K562 (cell line): ENCODE measurements around the gene NRM. TPM values are rescaled to one million over a fixed set of nuclear protein-coding genes. Genes with fewer than 3 reads are reported as not detected.

Source experiments
- DNMT1 ChIP-seq: fragments of 450-650 bp; IDR thresholded peaks from 2 replicates; pipeline ENCODE4 v1.6.1; 2016; ENCODE audit warnings: antibody characterized with exemption, mild to moderate bottlenecking
- E2F5 ChIP-seq: sonication (generic); formaldehyde crosslinking; IDR thresholded peaks from 2 replicates; pipeline ENCODE4 v1.8.0; 2022; ENCODE audit warnings: mild to moderate bottlenecking, missing genetic modification reagents
- FOS ChIP-seq: IDR thresholded peaks from 3 replicates; pipeline ENCODE4 v1.6.1; 2011; ENCODE audit not compliant: insufficient read length; ENCODE audit errors: extremely low read depth
- FOXK2 ChIP-seq, 2 experiments: fragments of 450-650 bp; IDR thresholded peaks in 1 of 2; conservative IDR thresholded peaks in 1 of 2; 2 replicates each; pipeline ENCODE4 v1.6.1; 2016; ENCODE audit warnings: low read depth in 2 of 2, mild to moderate bottlenecking in 1 of 2
- ILK ChIP-seq: fragments of 450-650 bp; IDR thresholded peaks from 2 replicates; pipeline ENCODE4 v1.6.1; 2016; ENCODE audit warnings: missing genetic modification characterization, low read depth, mild to moderate bottlenecking, missing compliant biosample characterization, moderate library complexity, borderline replicate concordance
- LCOR ChIP-seq: sonication (generic); formaldehyde crosslinking; IDR thresholded peaks from 2 replicates; pipeline ENCODE4 v1.8.0; 2022; ENCODE audit warnings: mild to moderate bottlenecking, missing genetic modification reagents
- MAX ChIP-seq: sonication (generic); formaldehyde crosslinking; IDR thresholded peaks from 2 replicates; pipeline ENCODE4 v1.9.0; 2022; ENCODE audit warnings: mild to moderate bottlenecking, missing genetic modification reagents
- MEF2D ChIP-seq: conservative IDR thresholded peaks from 2 replicates; pipeline ENCODE4 v1.6.1; 2016; ENCODE audit warnings: low read depth, missing genetic modification characterization, missing compliant biosample characterization
- NCOA2 ChIP-seq, 2 experiments: fragments of 450-650 bp; IDR thresholded peaks; 2 replicates each; pipeline ENCODE4 v1.6.1; 2018; ENCODE audit warnings: mild to moderate bottlenecking in 2 of 2, moderate library complexity in 1 of 2; ENCODE audit not compliant: partially characterized antibody in 2 of 2
- NFE2 ChIP-seq: IDR thresholded peaks from 2 replicates; pipeline ENCODE4 v1.6.1; 2014; ENCODE audit warnings: antibody characterized with exemption, low read depth
- NFXL1 ChIP-seq: fragments of 450-650 bp; formaldehyde crosslinking; IDR thresholded peaks from 2 replicates; pipeline ENCODE4 v1.4.0; 2021; ENCODE audit warnings: mild to moderate bottlenecking
- PYGO2 ChIP-seq: fragments of 450-650 bp; IDR thresholded peaks from 2 replicates; pipeline ENCODE4 v1.6.1; 2016; ENCODE audit warnings: mild to moderate bottlenecking, missing genetic modification characterization, moderate library complexity, missing compliant biosample characterization
- RBM15 ChIP-seq: fragments of 200-400 bp; formaldehyde crosslinking; IDR thresholded peaks from 2 replicates; pipeline ENCODE4 v1.6.1; 2018; ENCODE audit warnings: mild to moderate bottlenecking, low read length, moderate library complexity; ENCODE audit not compliant: insufficient read depth
- SMAD1 ChIP-seq: fragments of 150-350 bp; IDR thresholded peaks from 2 replicates; pipeline ENCODE4 v1.6.1; 2014; ENCODE audit warnings: low read length, low read depth; ENCODE audit not compliant: partially characterized antibody
- TARDBP ChIP-seq: fragments of 450-650 bp; IDR thresholded peaks from 2 replicates; pipeline ENCODE4 v1.6.1; 2016
- U2AF1 ChIP-seq: fragments of 200-400 bp; formaldehyde crosslinking; optimal IDR thresholded peaks from 2 replicates; pipeline ENCODE3; 2017; ENCODE audit warnings: mild to moderate bottlenecking, low read depth, low read length, moderate library complexity
- ZBTB26 ChIP-seq: fragments of 450-650 bp; formaldehyde crosslinking; IDR thresholded peaks from 2 replicates; pipeline ENCODE4 v1.4.0; 2022; ENCODE audit warnings: missing genetic modification characterization
- ZBTB34 ChIP-seq: fragments of 250-450 bp; sonication (Bioruptor Pico); IDR thresholded peaks from 2 replicates; pipeline ENCODE4 v1.8.0; 2021; ENCODE audit warnings: mild to moderate bottlenecking, moderate library complexity
- ZBTB5 ChIP-seq: fragments of 450-650 bp; IDR thresholded peaks from 2 replicates; pipeline ENCODE4 v1.6.1; 2017; ENCODE audit warnings: antibody characterized with exemption
- ZHX1 ChIP-seq: fragments of 150-350 bp; conservative IDR thresholded peaks from 2 replicates; pipeline ENCODE4 v1.6.1; 2014; ENCODE audit warnings: low read length
- polyA plus RNA-seq, 8 experiments: library from polyadenylated mRNA; depleted of rRNA in 4 of 8; stranded (reverse) in 5 of 8; unstranded in 3 of 8; fragments of >200 nt; fragmentation: Nextera tagmentation in 2 of 8; fragmentation: Illumina TruSeq in 1 of 8; extraction: Ambion mirVana in 2 of 8; extraction: Trizol in 1 of 8; gene quantifications; 2 replicates each; pipeline versions ENCODE4 v1.2.1 to v1.2.3, GENCODE V29; 2011 to 2014; ENCODE audit warnings: inconsistent platforms in 1 of 8, missing spikeins in 1 of 8
- total RNA-seq, 7 experiments: library from RNA; depleted of rRNA in 6 of 7; stranded (reverse); fragments of >200 nt in 6 of 7; fragmentation: Illumina TruSeq in 2 of 7; extraction: Trizol in 2 of 7; gene quantifications; 2 replicates each; pipeline versions ENCODE4 v1.2.1 to v1.2.3, GENCODE V29; 2011 to 2021; ENCODE audit warnings: low replicate concordance in 1 of 7

NRM gene
- total and polyA plus RNA-seq, 9 of the 15 experiments (the other 6 are each of a cell fraction or from before 2014, with no cell fraction given): 9.7 to 58.2 (median 18.1) TPM

- TF ChIP-seq ZBTB5: no peak
- no peak for TF ChIP-seq MEF2D (tag)
- TF ChIP-seq FOS: no peak
- peak; percentile 60 for TF ChIP-seq SMAD1
- no peak for TF ChIP-seq ILK (tag)
- no peak for TF ChIP-seq NFXL1 (CRISPR knock-in tag)
- TF ChIP-seq ZHX1: no peak
- no peak for TF ChIP-seq NCOA2 (IDR thresholded peaks at IDR 0.05; ENCODE audit: partially characterized antibody in 2 of 2)
- TF ChIP-seq U2AF1: no peak
- no peak for TF ChIP-seq ZBTB34 (CRISPR knock-in tag)
- no peak for TF ChIP-seq LCOR (CRISPR knock-in tag)
- TF ChIP-seq PYGO2 (tag): no peak
- 0 out of 2 replicates have a peak, but pooled peaks have one; percentile 12 for TF ChIP-seq ZBTB26
- TF ChIP-seq FOXK2 (conservative IDR thresholded peaks at IDR 0.05 in 1 of 2, IDR thresholded peaks at IDR 0.05 in 1 of 2; ENCODE audit: low read depth in 2 of 2): no peak
- no peak for TF ChIP-seq E2F5 (CRISPR knock-in tag)
- TF ChIP-seq DNMT1: no peak
- TF ChIP-seq RBM15: no peak
- TF ChIP-seq MAX (CRISPR knock-in tag): no peak
- TF ChIP-seq TARDBP: no peak
- no peak for TF ChIP-seq NFE2
These were observed 34.3 kb upstream of the NRM start (continued) for GRCh38 chr6:30724906-30725667.
